SKM-1 (cell line): Measurements from ENCODE around the gene ALOX15.
"Not testable (repeated sequence)": the region's sequence is repeated elsewhere in the genome, so short reads cannot be mapped to it uniquely, and the experiment has no call there.

Experiments
- DNase-seq: peaks from one replicate; lab custom pipeline; 2025; ENCODE audit not compliant: unreplicated experiment; lab: John Stamatoyannopoulos, UW

Gene ALOX15

GRCh38 chr17:4594931-4595684 lies 46.4 kb downstream of the ALOX15 start:
- DNase-seq, result no peak

GRCh38 chr17:4594406-4594805 lies 47.1 kb downstream of the ALOX15 start:
- DNase-seq, result no peak

GRCh38 chr17:4593021-4593421 lies 48.5 kb downstream of the ALOX15 start:
- no peak for DNase-seq

- no peak for DNase-seq
Measured at GRCh38 chr17:4592240-4593005, 49.1 kb downstream of the ALOX15 start.

GRCh38 chr17:4591529-4591928 lies 49.9 kb downstream of the ALOX15 start:
- no peak for DNase-seq

- DNase-seq, result no peak
Measured at GRCh38 chr17:4590981-4591453, 50.5 kb downstream of the ALOX15 start.

GRCh38 chr17:4590042-4590441 lies 51.4 kb downstream of the ALOX15 start:
- DNase-seq, result not testable (repeated sequence)

- no peak for DNase-seq
Measured at GRCh38 chr17:4588898-4589625, 52.4 kb downstream of the ALOX15 start.

- no peak for DNase-seq
Measured at GRCh38 chr17:4588391-4588790, 53.1 kb downstream of the ALOX15 start.

GRCh38 chr17:4587803-4588202 lies 53.7 kb downstream of the ALOX15 start:
- DNase-seq, result no peak

- DNase-seq, result no peak
Measured at GRCh38 chr17:4587195-4587594, 54.3 kb downstream of the ALOX15 start.

- DNase-seq, result no peak
Measured at GRCh38 chr17:4586043-4586442, 55.4 kb downstream of the ALOX15 start.

GRCh38 chr17:4585638-4585994 lies 55.9 kb downstream of the ALOX15 start:
- no peak for DNase-seq

GRCh38 chr17:4584917-4585637 lies 56.4 kb downstream of the ALOX15 start:
- no peak for DNase-seq

GRCh38 chr17:4584101-4584916 lies 57.2 kb downstream of the ALOX15 start, which contains the start of gene SMTNL2:
Gene SMTNL2 (plus strand): TSS chr17:4584529. CDS start chr17:4584606, 77 bp downstream.
- DNase-seq, result no peak

GRCh38 chr17:4583782-4584100 lies 57.7 kb downstream of the ALOX15 start:
- DNase-seq, result no peak

GRCh38 chr17:4583206-4583605 lies 58.3 kb downstream of the ALOX15 start:
- DNase-seq, result no peak

GRCh38 chr17:4582691-4583090 lies 58.8 kb downstream of the ALOX15 start:
- no peak for DNase-seq

- no peak for DNase-seq
Measured at GRCh38 chr17:4582101-4582501, 59.4 kb downstream of the ALOX15 start.
